ENCODE measurements around the gene STXBP4. TPM values are rescaled to one million over a fixed set of nuclear protein-coding genes. Genes with fewer than 3 reads are reported as not detected.

STXBP4 gene
- total RNA-seq, 1 experiment from 2014 or later: 16.5 TPM

DNA sequence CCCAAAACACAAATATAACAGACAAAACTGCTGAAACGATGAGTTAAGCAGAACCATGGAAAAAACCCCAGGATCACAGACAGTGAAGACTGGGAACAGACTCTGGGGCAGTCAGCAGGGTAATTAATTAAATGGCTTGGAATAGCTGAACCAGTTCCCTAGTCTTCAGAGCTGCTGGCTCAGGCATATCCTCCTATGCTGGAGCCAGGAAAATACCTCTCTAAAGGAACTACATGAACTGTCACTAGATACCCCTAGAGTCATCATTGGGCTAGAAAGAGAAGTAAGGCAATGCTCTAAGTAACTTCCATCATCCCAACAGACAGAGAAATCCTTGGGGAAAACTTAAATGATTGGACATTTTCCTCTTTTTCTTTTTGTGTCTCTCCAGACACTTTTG is 113.0 kb downstream of the STXBP4 start:
- Mint-ChIP-seq H3K36me3 (ENCODE audit: insufficient read depth in 1 of 3, low read depth in 3 of 3) (peaks cover 2 to 5% (median 4%) of the 10 kb centered on the region in 3 experiments; a peak in 2 of 7 replicates), H3K9me3 (no peaks in the 10 kb centered on the region; a peak in 1 of 5 replicates), H3K27ac (no peak overlapping the region), H3K4me3 (no peak overlapping the region), H3K27me3 (ENCODE audit: low read depth) (no peaks in the 10 kb centered on the region), H3K4me1 (0 out of 4 replicates have a peak, but pooled peaks cover 0 to 3% of the 10 kb centered on the region in 2 experiments)
- Histone ChIP-seq H2BK20ac (ENCODE audit: low read depth, low read length, poor library complexity, severe bottlenecking) (no peak overlapping the region), H3K14ac (ENCODE audit: insufficient read depth, low read length) (no peak overlapping the region), H3T11ph (ENCODE audit: low read length) (no peak overlapping the region), H2BK5ac (ENCODE audit: insufficient read length, low read length) (no peak overlapping the region), H3K9me3 (ENCODE audit: control insufficient read depth, low read depth, low read length) (no peaks in the 10 kb centered on the region), H2BK15ac (ENCODE audit: low read depth, low read length) (no peak overlapping the region), H2AFZ (ENCODE audit: low read length) (no peak overlapping the region), H3K56ac (ENCODE audit: insufficient read length, low read depth, low read length) (no peak overlapping the region), H4K5ac (ENCODE audit: insufficient read length, low read depth, low read length) (no peak overlapping the region), H3K79me1 (ENCODE audit: insufficient read depth, low read depth, low read length, poor library complexity, severe bottlenecking) (no peaks in the 10 kb centered on the region), H3K18ac (ENCODE audit: insufficient read length, low read depth, low read length) (no peak overlapping the region), H3K4me2 (ENCODE audit: insufficient read depth, insufficient read length, low read length) (no peak overlapping the region), H4K8ac (replicated peaks; ENCODE audit: insufficient read length, low read depth, low read length) (no peak overlapping the region), H3K4ac (ENCODE audit: low read depth, low read length) (no peak overlapping the region), H2BK12ac (ENCODE audit: insufficient read length, low read depth, low read length) (no peak overlapping the region), H3K27me3 (ENCODE audit: insufficient read depth, low read length) (no peaks in the 10 kb centered on the region), H3K23ac (ENCODE audit: insufficient read length, low read depth, low read length) (no peak overlapping the region), H4K20me1 (ENCODE audit: control insufficient read depth, insufficient read depth, insufficient read length) (no peaks in the 10 kb centered on the region), H3K4me1 (ENCODE audit: insufficient read depth, low read length) (no peaks in the 10 kb centered on the region), H3K27ac (ENCODE audit: insufficient read length, low read depth, low read length) (no peak overlapping the region), H3K23me2 (ENCODE audit: insufficient read length, low read depth, low read length, poor library complexity, severe bottlenecking) (no peaks in the 10 kb centered on the region), H2AK5ac (ENCODE audit: insufficient read length, low read length) (no peak overlapping the region), H3K9ac (ENCODE audit: extremely low read depth, insufficient read length, low read length) (no peak overlapping the region), H4K91ac (ENCODE audit: insufficient read length, low read depth, low read length) (no peak overlapping the region), H2BK120ac (ENCODE audit: low read depth, low read length, poor library complexity, severe bottlenecking) (no peak overlapping the region), H3K79me2 (ENCODE audit: insufficient read depth, low read length) (no peaks in the 10 kb centered on the region)
- TF ChIP-seq CTCF (conservative IDR thresholded peaks at IDR 0.05): no peak
- no peak for DNase-seq
- no CpG with 5 or more reads among the region's 1 CpG for WGBS (ENCODE audit: extremely low coverage, insufficient read length, low lambda C conversion rate)

All from H9 (cell line).